Measurements from ENCODE around the gene EIPR1.

DNA sequence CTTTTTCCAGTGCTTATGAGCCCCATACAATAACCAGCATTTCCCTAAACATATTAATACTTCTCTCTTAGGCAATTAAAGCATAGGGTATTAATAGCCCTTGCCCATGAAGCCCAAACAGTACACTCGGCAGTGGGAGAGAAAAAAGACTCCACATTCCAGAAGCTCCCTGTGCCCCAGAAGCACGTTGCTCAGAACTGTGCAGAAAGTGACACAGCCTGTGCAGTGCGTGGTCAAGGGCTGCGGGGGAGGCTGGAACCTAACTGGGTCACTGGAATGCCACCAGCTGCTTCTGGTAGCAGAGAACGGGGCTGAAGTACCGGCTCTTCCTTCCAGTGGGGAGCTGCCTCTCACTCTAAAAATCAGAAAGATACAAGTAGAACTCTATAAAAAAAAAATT is 32.7 kb downstream of the EIPR1 start:
- TF ChIP-seq, protein P1, sequence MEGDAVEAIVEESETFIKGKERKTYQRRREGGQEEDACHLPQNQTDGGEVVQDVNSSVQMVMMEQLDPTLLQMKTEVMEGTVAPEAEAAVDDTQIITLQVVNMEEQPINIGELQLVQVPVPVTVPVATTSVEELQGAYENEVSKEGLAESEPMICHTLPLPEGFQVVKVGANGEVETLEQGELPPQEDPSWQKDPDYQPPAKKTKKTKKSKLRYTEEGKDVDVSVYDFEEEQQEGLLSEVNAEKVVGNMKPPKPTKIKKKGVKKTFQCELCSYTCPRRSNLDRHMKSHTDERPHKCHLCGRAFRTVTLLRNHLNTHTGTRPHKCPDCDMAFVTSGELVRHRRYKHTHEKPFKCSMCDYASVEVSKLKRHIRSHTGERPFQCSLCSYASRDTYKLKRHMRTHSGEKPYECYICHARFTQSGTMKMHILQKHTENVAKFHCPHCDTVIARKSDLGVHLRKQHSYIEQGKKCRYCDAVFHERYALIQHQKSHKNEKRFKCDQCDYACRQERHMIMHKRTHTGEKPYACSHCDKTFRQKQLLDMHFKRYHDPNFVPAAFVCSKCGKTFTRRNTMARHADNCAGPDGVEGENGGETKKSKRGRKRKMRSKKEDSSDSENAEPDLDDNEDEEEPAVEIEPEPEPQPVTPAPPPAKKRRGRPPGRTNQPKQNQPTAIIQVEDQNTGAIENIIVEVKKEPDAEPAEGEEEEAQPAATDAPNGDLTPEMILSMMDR (IDR thresholded peaks at IDR 0.05): no peak
- no peak for TF ChIP-seq POLR2A (IDR thresholded peaks at IDR 0.05)
- no peak for TF ChIP-seq EP300 (IDR thresholded peaks at IDR 0.05)

Measured in ovary (tissue), 3 donors.